Lung microvascular endothelial cell (primary cell): ENCODE results near the gene SLC25A5. TPM values are rescaled to one million over a fixed set of nuclear protein-coding genes. Genes with fewer than 3 reads are reported as not detected.
"Not testable (repeated sequence)": the region's sequence is repeated elsewhere in the genome, so short reads cannot be mapped to it uniquely, and the experiment has no call there.

Source experiments
- DNase-seq, 2 donors: peaks; one replicate each; pipeline versions ENCODE4 v3.0.0 to v3.0.0-alpha.2; 2010; ENCODE audit warnings: low read depth in 2 of 2
- total RNA-seq: library from RNA; depleted of rRNA; stranded (reverse); fragments of >200 nt; gene quantifications from 2 replicates; pipeline ENCODE4 v1.2.1, GENCODE V29; 2014

SLC25A5 gene
- total RNA-seq, 1 donor from 2014 or later: 146 TPM

DNA sequence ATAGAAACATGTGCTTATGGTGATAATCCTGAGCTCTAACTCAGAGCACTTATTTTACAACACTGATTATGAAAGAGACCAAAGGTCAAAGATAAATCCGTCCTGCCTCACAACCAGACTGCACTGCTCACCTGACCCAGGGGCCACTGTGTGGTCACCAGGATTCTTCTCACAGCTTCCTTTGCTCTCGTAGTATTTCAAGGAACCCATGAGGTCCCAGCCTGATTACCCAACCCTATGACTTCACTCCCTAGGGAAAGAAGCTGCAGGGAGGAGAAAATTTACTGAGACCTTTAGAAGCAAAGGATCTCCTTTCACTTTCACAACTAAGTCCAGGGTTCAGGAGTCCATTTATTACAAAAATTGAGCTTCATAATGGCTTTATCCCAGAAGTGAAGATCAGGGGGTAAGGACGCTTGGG is 9.6 kb downstream of the SLC25A5 start:
- DNase-seq: peak in 1 of 2 donors; percentile 22

- DNase-seq: no peak
Observed at GRCh38 chrX:119478504-119478903, 10.3 kb downstream of the SLC25A5 start.

DNA sequence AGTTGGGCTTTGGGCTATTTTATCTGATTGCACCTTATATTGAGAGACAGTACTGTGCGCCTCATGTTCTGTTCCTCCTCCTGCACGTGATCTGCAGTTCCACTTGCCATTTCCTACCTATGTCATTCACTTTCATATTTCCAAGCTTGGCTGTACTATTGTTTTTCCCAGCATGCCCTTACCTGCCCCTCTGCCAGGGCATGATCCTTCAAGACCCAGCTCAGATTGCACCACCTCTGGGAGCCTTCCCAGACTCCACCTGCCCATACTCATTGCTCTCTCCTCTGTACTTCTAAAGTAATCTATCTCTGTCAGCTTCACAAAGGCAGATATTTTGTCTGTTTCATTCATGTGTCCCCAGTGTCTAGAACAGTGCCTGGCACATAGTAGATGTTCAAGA is 11.6 kb downstream of the SLC25A5 start:
- no peak for DNase-seq

GRCh38 chrX:119481323-119481801 is 13.1 kb downstream of the SLC25A5 start:
- no peak for DNase-seq

- no peak for DNase-seq
Observed at GRCh38 chrX:119482041-119482440, 13.8 kb downstream of the SLC25A5 start.

GRCh38 chrX:119482481-119483480 is 14.5 kb downstream of the SLC25A5 start:
- DNase-seq: peak; percentile 55 to 59

DNA sequence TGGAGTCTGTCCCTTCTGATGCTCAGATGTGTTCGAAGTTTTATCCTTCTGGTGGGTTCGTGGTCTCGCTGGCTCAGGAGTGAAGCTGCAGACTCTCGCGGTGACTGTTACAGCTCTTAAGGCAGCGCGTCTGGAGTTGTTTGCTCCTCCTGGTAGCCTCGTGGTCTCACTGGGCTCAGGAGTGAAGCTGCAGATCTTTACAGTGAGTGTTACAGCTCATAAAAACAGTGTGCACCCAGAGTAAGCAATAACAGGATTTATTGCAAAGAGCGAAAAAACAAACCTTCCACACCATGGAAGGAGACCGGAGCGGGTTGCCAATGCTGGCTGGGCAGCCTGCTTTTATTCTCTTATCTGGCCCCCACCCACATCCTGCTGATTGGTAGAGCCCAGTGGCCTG is 18.5 kb downstream of the SLC25A5 start:
- no peak for DNase-seq

DNA sequence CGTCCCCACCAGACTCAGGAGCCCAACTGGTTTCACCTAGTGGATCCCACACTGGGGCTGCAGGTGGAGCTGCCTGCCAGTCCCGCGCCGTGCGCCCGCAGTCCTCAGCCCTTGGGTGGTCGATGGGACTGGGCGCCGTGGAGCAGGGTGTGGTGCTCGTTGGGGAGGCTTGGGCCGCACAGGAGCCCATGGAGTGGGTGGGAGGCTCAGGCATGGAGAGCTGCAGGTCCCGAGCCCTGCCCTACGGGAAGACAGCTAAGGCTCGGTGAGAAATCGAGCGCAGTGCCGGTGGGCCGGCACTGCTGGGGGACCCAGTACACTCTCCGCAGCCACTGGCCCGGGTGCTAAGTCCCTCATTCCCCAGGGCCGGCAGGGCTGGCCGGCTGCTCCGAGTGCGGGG is 19.5 kb downstream of the SLC25A5 start:
- DNase-seq: not testable (repeated sequence)

DNA sequence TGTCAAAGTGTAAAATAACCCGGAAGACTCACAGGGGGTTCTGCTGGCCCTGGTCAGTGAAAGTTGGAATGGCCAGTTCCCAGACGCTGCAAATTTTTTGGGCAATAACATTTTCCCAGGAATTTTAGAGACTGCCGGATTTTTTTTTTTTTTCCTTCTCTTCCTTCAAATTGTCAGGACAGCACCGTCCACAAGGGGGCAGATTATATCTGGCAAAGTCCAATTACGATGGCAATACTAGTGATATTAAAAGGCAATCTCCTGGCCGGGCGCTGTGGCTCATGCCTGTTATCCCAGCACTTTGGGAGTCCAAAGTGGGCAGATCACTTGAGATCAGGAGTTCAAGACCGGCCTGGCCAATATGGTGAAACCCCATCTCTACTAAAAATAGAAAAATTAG is 20.5 kb downstream of the SLC25A5 start:
- peak; percentile 56 to 72 for DNase-seq

GRCh38 chrX:119489212-119490074 is 21.2 kb downstream of the SLC25A5 start:
- DNase-seq: no peak

- no peak for DNase-seq
Observed at GRCh38 chrX:119492463-119492862, 24.2 kb downstream of the SLC25A5 start.

GRCh38 chrX:119493851-119494495 is 25.7 kb downstream of the SLC25A5 start:
- not testable (repeated sequence) for DNase-seq

GRCh38 chrX:119495734-119496726 is 27.8 kb downstream of the SLC25A5 start:
- DNase-seq: no peak

DNA sequence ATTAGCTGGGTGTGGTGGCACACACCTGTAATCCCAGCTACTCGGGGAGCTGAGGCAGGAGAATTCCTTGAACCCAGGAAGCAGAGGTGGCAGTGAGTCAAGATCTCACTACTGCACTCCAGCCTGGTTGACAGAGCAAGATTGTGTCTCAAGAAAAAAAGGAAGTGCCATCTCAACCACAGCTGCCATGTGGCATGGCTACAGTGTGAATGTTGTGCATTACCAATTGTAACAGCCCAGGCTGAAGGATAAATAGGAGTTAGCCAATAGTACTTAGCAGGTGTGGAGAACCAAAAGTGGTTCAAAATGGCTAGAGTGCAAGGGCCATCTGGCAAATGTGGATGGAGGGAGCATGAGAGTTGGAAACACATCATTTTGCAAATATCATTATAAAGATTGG is 28.9 kb downstream of the SLC25A5 start:
- DNase-seq: no peak

GRCh38 chrX:119500061-119500800 is 32.0 kb downstream of the SLC25A5 start:
- DNase-seq: no peak

GRCh38 chrX:119501511-119502148 is 33.4 kb downstream of the SLC25A5 start:
- DNase-seq: no peak

- DNase-seq: peak; percentile 5 to 23
Observed at GRCh38 chrX:119502727-119503483, 34.7 kb downstream of the SLC25A5 start.

DNA sequence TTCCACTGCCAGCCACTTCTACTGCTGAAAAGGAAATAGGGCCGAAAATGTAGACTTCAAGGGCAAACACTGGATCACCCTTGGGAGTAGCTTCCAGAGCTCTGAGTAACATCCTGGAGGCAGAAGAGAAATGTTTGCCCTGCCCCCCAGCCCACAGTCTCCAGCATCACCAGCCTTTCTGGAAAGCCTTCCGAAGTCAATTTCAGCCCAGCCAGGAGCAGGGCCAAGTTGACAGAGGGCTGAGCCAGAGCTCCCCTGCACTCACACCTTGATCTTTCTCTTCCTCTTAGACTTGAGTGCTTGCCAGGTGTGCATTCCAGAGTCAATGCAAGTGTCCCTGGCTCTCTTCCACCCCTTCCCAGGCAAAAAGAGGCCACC is 35.2 kb downstream of the SLC25A5 start:
- peak; percentile 4 to 78 for DNase-seq
